Renal pelvis (tissue), 4 donors: Measurements from ENCODE around the gene ORAI2. TPM values are rescaled to one million over a fixed set of nuclear protein-coding genes. Genes with fewer than 3 reads are reported as not detected.
"Not testable (repeated sequence)": the region's sequence is repeated elsewhere in the genome, so short reads cannot be mapped to it uniquely, and the experiment has no call there.

ENCODE experiments used
- DNase-seq: peaks from one replicate; pipeline ENCODE4 v3.0.0-alpha.2; 2013
- polyA plus RNA-seq, 3 donors: library from polyadenylated mRNA; unstranded; fragments of 120-200 nt; gene quantifications; one replicate each; pipeline ENCODE4 v1.2.1, GENCODE V29; 2013; ENCODE audit not compliant: insufficient read length in 3 of 3

Gene ORAI2
- polyA plus RNA-seq, 3 donors, result 22.6 to 28.1 (median 26.2) TPM

- not testable (repeated sequence) for DNase-seq
These were observed 60.7 kb downstream of the ORAI2 start for GRCh38 chr7:102494026-102494425.

GRCh38 chr7:102494473-102495149, 61.2 kb downstream of the ORAI2 start:
- not testable (repeated sequence) for DNase-seq

GRCh38 chr7:102496861-102497260, 63.5 kb downstream of the ORAI2 start:
- DNase-seq, result not testable (repeated sequence)

GRCh38 chr7:102497308-102497707, 63.9 kb downstream of the ORAI2 start:
- not testable (repeated sequence) for DNase-seq

- not testable (repeated sequence) for DNase-seq
These were observed 64.9 kb downstream of the ORAI2 start for GRCh38 chr7:102498321-102498720.

- not testable (repeated sequence) for DNase-seq
These were observed 69.8 kb downstream of the ORAI2 start for GRCh38 chr7:102503141-102503540.

- not testable (repeated sequence) for DNase-seq
These were observed 72.2 kb downstream of the ORAI2 start for GRCh38 chr7:102505298-102506185.

Other genes starting within 250 kb of the ORAI2 start
- gene SH2B2, start 146.7 kb upstream of the ORAI2 start, polyA plus RNA-seq, result 1 to 10 TPM; 3.7 to 4.1 (median 4.0) TPM
- gene SPDYE6, start 77.1 kb upstream of the ORAI2 start, polyA plus RNA-seq, result 10 to 100 TPM in 1 of 3 donors, 1 to 10 TPM in 2; 1.7 to 13.9 (median 2.4) TPM
- gene PRKRIP1, start 37.2 kb upstream of the ORAI2 start, polyA plus RNA-seq, result 10 to 100 TPM; 39.2 to 48.6 (median 47.1) TPM
- 10 to 100 TPM; 13.4 to 16.3 (median 14.0) TPM for gene ALKBH4, start 31.3 kb downstream of the ORAI2 start, polyA plus RNA-seq
- gene LRWD1, start 31.4 kb downstream of the ORAI2 start, polyA plus RNA-seq, result 10 to 100 TPM; 20.2 to 23.0 (median 22.9) TPM
- 10 to 100 TPM; 29.9 to 39.7 (median 38.6) TPM for gene POLR2J, start 45.3 kb downstream of the ORAI2 start, polyA plus RNA-seq
- 10 to 100 TPM; 16.9 to 26.1 (median 23.2) TPM for gene RASA4B, start 84.2 kb downstream of the ORAI2 start, polyA plus RNA-seq
- 10 to 100 TPM in 2 of 3 donors, 1 to 10 TPM in 1; 9.3 to 34.1 (median 18.5) TPM for gene UPK3BL2, start 110.1 kb downstream of the ORAI2 start, polyA plus RNA-seq
- gene SPDYE2, start 117.7 kb downstream of the ORAI2 start, polyA plus RNA-seq, result 10 to 100 TPM in 2 of 3 donors, 1 to 10 TPM in 1; 2.6 to 16.6 (median 14.1) TPM
- 10 to 100 TPM; 77.7 to 90.7 (median 78.2) TPM for gene POLR2J3, start 139.0 kb downstream of the ORAI2 start, polyA plus RNA-seq
- 10 to 100 TPM; 51.3 to 86.8 (median 62.3) TPM for gene RASA4, start 183.2 kb downstream of the ORAI2 start, polyA plus RNA-seq
- 10 to 100 TPM; 17.7 to 50.9 (median 18.6) TPM for gene UPK3BL1, start 209.2 kb downstream of the ORAI2 start, polyA plus RNA-seq
- 1 to 10 TPM in 2 of 3 donors, under 1 TPM in 1; 0.60 to 5.0 (median 3.3) TPM for gene SPDYE2B, start 216.7 kb downstream of the ORAI2 start, polyA plus RNA-seq
- gene POLR2J2, start 238.1 kb downstream of the ORAI2 start, polyA plus RNA-seq, result 1 to 10 TPM; 1.3 to 9.0 (median 1.9) TPM